Fibroblast of skin of right quadriceps (primary cell): Measurements from ENCODE around the gene PLK5.

Source experiments
- DNase-seq: peaks from one replicate; pipeline ENCODE4 v3.0.0-alpha.2; 2013

Gene PLK5

DNA sequence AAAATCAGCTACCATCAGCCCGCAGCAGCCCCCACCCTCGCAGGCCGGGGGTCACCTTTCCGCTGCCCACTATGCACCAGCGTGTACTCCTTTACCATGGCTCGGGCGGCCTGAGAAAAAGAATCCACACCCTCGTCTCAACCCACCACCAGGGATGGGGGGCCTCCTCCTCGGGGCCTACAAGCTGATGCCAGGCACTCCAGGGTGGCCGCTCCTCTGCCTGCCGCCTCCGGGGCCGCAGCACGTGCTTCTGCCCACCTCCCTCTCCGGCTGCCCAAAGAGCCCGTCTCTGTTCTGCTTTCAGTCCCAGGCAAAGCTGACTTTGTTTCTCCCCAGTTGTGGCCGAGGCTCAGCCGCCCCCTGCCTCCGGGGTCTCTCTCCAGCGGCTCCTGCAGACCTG is 55.3 kb downstream of the PLK5 start:
- no peak for DNase-seq

DNA sequence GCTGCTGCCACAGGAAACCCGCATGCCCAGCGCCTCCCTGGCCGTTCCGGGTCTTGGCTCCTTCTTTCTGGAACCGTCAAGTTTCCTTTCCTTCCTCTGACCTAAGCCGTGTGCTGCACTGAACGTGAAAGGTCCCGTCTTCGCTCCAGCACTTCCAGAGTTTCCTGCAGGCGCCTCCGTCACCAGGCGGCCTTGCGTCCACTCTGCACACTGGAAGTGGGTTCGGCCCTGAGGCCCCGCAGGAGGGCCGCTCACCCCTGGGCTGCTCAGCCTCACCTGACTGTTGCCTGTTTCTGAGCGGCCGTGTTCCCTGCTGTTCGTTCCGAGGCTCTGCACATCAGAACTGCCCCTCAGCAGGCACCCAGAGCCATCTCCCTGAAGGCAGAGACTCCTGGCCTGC is 56.5 kb downstream of the PLK5 start:
- DNase-seq = no peak

DNA sequence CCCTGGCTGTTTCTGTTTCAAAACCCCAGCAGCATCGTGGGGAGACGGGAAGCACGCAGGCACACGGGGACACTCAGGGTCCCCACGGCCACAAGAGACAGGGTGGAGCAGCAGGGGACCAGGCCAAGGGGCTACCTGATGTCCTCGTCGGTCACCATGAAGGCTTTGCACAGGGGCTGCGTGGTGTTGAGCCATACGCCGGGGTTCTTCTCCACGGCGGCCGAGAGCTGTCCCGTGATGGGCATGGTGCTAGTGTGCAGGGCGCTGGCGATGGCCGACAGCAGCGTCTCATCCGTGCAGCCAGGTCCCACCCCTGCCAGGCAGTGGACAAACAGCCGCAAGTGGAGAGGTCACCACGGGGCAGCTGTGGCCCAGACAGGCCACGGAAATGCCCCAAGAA is 57.1 kb downstream of the PLK5 start:
- no peak for DNase-seq

DNA sequence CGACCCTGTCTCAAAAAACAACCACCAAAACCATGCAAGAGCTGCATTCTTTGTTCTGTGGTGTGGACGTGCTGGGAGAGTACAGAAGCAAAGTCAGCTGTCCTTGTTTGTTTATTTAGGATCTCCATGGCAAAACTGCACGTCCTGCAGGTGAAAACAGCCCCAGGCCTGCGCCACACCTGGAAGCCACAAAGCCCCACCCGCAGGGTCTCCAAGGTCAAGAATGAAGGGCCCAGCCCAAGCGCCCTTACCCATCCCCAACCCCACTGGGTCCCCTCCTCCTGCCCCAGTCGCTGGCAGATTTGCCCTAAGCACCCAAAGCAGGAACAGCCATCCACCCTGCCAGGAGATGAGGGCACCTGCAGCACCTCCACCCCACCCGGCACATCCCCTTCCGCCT is 58.3 kb downstream of the PLK5 start:
- no peak for DNase-seq

DNA sequence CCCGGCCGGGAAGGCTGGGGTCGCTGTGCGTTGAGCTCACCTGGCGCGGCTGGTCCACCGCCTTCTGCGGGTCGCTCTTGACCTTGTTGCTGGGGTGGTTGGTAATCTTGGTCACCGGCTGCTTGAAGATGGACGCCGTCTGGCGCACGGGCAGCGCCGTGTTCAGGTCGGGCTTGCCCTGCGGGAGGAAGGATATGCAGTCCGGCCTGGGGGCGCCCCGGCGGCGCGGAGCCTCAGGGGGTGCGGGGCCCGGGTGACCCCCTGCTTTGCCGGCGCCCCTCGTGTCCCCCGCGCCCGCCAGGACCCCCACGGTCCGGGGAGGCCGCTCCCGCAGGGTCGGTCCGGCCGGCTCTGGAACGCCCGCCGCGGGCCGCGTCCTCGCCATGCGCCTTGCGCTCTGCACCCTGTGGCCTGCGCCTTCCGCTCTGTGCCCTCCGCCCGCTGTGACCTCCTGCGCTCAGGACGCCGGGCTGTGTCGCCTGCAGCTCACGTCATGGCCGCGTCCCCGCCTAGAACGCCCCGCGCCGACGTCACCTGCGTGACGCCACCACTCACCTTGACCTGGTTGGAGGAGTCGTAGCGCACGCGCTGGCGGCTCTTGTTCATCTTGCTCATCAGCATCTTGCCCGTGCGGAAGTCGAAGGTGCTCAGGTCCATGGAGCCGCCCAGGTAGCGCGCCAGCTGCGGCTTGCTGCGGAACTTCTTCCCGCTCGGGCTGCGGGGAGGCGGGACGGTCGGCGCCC is 60.8 kb downstream of the PLK5 start:
- DNase-seq = no peak

DNA sequence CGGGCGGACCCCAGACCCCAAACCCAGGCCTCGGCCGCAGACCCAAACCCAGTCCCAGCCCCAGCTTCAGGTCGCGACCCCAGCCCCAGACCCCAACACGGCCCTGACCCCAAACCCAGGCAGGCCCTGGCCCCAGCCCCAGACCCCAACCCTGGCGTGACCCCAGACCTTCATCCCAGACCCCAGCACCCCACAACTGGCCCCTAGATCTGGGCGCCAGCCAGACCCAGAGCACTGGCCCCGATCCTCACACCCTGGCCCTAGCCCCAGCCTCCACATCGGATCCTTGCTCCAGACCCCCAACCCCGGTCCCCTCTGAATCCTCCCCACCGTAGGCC is 61.3 kb downstream of the PLK5 start:
- no peak for DNase-seq
